ENCODE data around the gene PIGU. TPM values are rescaled to one million over a fixed set of nuclear protein-coding genes. Genes with fewer than 3 reads are reported as not detected.

Gene PIGU
- total RNA-seq, 1 donor from 2014 or later = 11.7 TPM

DNA sequence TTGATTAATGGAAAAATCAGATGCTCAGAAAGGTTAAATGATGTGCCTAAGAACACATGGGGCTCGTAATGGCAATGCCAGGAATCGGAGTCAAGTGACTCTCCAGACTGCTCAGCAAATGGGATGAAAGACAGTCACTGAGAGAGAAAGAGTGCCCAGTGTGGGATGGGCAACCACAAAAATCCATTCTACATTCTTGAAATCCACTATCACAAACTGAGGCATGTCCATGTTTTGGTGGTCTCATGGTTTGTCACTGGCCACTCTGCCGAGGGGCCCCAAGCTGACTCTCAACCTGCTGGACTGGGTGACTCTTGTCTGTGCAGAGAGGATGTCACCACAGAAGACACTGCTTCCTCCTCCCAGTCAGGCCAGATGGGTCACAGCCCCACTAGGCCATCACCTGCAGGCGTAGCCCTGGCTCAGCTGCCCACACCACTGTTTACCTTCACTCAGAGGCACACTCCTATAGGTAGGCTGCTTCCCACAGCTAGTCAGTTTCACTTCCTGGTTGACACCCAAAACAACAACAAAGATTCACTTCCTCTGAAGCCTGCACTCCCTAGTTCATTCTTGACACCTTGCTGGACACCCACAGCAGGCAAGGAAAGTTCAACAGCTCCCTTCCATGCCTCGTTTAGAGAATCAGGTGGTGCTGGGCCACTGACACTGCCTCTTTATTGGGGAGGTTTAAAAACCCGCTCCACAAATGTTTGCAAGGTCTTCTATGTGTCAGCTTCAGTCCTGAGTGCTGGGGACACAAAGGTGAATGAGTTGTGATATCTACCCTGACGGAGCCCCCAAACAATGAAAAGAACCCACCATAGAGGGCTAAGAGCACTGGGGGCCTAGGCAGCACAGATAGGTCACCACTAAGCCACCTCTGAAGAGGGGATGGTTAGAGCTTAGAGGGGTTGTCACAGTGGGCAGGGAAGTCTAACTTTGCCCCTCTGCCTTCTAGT lies 96.6 kb downstream of the PIGU start:
- peak; percentile 64 for DNase-seq (ENCODE audit: low spot score)

DNA sequence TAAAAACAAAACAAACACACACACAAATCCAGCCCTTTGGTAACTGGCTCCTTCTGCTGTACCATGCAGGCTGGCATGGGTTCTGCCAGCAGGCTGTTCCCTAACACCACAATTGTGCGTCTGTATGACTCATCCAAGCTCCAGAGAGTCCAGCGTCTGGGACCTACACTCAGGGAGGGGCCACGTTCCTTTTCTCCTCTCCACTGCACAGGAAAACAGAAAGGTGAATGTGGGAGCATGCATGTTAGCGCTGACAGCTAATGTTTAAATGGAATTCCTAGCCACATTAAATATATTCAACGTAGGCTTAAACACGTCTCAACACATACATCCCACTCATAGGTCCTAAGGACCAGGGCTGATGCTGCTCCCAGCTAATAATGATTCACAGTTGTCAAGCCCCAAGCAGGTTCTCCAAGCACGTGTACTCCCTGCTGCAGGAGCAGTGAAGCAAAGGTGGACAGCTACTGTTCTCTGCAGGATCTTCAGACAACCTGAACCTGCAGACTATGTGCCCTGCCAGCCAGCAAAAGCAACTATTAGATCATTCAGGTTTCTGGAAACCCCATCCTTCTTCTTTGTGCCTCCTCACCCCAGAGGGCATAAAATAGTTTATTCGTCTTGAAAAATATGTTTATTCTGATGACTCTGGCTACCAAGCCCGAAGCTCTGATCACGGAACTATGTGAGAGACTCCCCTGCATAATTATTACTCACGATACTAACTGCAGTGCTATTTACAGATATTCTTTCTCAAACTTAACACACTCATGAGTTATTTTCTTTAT lies 97.5 kb downstream of the PIGU start:
- peak; percentile 78 for DNase-seq (ENCODE audit: low spot score)

DNA sequence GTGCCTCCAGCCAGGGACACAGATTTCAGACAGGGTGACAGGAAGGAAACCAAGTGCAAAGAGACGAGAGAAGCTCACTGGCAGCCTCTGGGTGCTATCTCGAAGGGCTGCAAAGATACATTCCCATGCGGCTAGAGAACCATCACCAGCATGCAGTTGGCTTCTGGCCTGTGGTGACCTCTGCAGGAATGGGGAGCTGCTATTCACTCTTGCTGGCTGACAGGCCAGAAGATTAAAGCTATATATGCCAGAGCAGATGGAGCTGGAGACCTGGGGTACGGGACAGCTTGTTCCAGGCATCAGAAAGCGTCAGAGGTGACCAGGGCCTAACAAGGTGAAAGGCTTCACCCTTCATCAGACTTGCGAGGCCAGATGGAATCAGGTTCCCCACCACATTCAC lies 98.4 kb downstream of the PIGU start:
- peak; percentile 64 for DNase-seq (ENCODE audit: low spot score)

DNA sequence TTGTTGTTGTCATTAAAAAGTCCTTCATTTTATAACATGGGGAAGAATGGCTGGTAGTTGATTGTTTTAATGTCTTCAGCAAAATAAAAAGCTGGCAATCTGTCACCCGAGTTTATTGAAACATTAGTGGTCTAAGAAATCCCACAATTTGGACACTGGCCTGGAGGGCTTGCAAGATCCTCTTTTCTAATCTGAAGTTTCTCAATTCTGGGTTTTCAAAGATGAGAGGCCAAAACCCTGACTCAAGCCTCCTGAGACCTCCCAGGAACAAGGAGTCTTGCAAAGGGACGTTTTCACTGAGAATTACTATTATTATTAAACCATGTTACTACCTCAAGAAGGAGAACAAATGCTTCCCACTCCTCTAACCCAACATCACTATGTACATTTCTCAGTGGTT lies 98.9 kb downstream of the PIGU start:
- DNase-seq (ENCODE audit: low spot score) = no peak

DNA sequence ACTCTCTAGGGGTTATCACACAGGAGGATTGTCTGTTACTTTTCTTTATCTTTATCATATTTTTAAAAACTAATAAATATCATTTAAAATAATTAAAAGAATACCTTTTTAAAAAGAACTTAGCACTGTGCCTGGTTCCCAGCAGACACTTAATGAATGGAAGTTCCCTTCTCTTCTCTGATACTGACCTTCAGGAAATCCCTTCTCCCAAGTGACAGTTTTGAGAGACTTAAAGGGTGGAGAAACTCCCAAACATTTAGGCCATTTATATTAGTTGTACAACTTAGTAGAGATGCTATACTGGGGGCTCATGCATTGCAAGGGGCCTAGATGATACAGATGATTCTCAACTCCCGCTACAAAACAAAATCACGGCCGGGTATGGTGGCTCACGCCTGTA lies 99.8 kb downstream of the PIGU start:
- no peak for DNase-seq (ENCODE audit: low spot score)

DNA sequence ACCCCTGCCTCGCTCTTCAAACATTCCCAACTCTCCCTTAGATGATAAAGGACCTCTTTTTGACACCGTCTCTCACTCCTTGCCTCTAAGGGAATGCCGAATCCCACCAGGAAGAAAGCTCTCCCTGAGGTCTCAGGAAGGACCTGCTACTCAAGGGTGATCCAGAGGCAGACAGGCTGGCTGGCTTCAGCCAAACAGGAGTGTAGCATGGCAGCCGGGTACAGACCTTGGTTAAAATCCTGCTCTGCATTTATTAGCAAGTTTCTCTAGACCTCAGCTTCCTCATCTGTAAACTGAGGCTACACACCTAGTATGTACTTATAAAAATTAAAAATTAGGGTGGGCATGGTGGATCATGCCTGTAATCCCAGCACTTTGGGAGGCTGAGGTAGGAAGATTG lies 101.1 kb downstream of the PIGU start:
- no peak for DNase-seq (ENCODE audit: low spot score)

DNA sequence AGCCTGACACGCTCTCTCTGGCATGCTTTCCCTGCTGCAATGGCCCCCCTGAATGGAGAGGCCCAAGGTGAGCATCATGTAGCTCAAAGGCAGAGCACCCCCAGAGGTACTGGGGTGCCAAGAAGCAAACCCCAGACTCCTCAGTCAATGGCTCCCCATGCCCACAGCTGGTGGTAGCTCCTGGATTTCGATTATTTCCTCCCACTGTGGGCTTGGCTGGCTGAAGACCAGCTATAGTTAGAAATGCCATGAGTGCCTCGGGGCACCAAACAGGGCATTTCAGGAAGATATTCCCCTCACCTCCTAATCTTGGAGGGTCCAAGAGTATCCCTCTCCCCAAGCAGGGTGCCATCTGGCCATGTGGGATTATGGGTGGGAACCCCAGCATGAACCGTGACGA lies 101.6 kb downstream of the PIGU start:
- DNase-seq (ENCODE audit: low spot score) = peak; percentile 45

DNA sequence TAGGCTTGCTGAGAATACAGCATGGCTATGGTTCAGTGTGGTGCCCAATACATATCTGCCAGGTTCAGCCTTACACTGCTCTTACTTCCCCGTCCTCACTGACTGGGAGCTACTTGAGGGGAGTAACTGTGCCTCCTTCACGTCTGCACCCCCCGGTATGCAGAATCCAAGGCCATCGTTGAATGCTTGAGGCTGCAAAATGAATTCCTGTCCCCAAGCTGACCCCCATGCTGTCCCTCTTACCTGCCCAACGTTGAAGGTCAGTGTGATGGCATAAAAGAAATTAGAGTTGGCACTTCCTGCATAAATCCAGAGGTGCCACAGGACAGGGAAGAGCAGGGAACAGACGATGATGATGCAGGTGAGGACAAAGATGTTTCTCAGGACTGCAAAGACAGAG lies 102.0 kb downstream of the PIGU start:
- peak; percentile 33 for DNase-seq (ENCODE audit: low spot score)

DNA sequence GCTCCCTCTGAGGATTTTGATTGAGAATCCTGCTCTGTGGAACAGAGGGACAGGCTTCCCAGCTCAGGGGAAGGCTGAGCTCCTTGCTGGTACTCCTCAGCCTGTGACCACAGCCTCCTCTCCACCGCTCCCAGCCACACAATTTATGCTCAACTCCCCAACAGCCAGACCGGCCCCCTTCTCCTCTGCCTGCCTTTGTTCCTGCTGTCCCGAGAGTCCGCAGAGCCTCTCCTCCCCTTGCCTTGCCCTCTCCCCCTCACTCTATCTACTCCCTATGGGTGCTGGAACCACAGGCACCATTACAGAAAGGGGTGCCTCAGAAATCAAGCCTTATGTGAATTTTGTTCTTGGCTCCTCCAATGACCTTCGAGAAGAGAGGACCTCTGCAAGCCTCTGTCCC lies 102.5 kb downstream of the PIGU start:
- peak; percentile 30 for DNase-seq (ENCODE audit: low spot score)

DNA sequence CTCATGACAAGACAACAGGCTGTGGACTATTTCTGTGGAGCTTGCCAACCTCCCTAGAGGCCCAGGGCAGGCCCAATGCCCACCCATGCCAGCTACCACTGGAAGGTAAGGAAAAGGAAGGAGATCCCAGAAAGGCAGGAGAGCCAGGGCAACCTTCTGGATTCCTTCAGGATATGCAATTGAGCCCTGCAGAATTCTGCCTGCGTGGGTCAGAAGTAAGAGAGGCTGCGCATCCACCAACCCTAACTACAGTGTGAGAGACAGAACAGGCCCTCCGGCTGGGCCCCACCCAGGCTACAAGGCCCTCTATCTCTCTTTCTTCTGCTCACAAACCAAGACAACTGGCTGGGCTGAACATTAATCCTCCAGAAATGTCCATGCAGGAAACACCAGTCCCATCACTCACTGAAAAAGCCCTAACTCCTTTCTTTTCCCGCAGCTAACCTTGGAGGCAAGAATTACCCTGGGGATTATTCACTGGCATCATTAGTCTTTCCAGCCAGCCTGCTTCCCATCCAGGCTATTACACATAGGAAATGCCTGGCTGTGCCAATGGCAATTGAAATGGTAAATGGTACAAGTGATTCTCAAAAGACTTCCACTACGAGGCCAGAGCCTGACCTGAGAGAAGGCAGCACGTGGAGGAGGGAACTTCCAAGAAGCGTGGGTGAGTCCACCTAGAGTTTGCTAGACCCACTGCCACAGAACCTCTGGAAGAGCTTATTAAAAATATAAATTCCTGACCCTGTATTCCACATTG lies 103.2 kb downstream of the PIGU start:
- DNase-seq (ENCODE audit: low spot score) = peak; percentile 35

DNA sequence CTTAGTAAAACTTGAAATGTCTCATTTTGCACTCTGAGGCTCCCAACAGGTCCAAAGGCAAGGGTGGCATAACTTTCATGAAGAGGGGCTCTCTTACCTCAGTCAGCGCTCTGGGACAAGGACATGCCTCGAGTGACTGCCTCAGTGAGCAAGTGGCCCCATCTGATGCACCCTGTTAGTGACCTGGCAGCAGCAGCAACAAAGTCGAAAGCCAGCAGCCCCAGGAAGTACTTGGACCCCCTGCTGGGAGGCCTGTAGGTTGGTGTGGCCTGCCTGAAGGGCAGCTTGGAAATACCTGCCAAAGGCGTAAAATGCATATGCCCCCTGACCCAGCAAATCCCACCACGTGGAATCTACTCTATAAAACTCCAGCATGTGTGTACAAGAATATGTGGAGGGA lies 105.1 kb downstream of the PIGU start:
- peak; percentile 78 for DNase-seq (ENCODE audit: low spot score)

DNA sequence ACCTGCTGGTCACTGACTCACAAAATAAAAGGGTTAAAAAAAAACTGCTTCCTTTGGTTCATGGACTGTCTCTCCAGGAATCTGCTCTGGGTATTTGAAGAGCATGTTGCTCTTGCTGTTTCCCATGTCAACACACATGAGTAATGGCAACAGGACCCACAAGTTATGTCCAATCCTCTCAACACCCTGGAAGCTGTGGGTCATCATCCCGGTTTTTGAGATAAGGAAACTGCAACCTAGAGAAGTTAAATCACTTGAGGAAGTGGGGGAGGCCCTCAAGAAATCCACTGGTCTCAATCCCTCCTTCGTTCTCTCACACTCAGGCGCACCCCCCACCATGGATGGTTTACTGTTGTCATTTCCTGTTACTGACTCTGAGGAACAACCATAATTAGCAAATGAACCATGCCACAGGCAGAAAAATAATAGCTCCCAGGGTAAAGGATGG lies 106.0 kb downstream of the PIGU start:
- DNase-seq (ENCODE audit: low spot score) = no peak

DNA sequence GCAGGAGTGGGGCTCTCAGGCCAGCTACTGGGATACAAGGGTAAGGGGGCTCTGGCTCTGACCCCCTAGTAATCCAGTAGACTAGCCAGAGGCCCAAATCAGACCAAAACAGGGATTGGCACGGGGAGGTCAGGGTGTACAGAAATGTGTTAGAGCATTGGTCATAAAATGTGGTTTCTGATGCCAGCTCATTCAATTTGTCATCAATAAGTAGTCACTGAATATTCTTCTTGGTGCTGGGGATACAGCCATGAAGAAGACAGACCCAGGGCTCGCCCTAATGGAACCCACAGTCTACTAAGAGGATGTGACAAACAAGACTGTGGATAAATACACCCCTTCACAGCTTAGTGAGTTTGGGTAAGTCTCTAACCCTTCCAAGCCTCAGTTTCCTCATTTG lies 107.3 kb downstream of the PIGU start:
- DNase-seq (ENCODE audit: low spot score) = no peak

DNA sequence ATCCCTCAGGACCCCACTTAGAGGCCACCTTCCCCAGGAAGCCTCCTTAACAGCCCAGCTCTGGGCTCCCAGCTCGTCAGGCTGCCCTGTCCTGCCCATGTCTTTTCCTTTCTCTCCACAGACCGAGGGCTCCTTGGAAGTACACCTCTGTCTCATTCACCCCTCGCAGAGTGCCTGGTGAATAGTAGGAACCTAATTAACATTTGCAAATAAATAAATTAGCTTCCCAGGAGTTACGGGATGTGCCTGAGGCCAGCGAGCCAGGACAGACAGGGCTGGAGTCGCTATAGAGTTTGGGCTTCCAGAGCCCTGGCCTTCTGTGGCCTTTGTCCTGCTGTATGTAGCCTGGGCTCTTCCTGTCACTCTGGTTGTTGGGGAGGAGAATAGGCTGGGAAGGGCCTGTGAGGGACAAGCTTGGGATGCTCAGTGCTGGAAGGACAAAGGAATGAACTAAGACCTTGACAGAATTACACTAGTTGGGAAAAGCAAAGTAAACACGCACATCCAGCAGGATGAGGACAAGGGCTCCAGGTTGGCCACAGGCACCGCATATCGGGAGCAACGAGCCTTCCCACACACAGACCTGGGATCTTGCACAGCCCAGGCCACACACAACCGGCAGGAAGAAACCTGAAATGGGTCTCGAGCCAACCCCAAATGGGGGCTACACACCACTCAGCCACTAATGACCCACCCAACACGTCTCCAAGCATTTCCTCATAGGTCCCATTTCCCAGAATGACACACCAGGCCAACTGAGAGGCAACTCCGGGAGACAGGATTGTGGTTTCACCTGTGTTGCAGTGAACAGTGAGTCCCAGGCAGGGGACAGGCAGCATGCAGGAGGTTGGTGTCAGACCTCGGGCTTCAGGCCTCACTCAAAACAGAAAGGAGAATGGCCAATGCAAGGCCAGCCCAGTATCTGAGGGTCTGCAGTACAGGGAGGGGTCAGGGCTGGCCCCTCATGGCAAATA lies 108.7 kb downstream of the PIGU start:
- DNase-seq (ENCODE audit: low spot score) = no peak

DNA sequence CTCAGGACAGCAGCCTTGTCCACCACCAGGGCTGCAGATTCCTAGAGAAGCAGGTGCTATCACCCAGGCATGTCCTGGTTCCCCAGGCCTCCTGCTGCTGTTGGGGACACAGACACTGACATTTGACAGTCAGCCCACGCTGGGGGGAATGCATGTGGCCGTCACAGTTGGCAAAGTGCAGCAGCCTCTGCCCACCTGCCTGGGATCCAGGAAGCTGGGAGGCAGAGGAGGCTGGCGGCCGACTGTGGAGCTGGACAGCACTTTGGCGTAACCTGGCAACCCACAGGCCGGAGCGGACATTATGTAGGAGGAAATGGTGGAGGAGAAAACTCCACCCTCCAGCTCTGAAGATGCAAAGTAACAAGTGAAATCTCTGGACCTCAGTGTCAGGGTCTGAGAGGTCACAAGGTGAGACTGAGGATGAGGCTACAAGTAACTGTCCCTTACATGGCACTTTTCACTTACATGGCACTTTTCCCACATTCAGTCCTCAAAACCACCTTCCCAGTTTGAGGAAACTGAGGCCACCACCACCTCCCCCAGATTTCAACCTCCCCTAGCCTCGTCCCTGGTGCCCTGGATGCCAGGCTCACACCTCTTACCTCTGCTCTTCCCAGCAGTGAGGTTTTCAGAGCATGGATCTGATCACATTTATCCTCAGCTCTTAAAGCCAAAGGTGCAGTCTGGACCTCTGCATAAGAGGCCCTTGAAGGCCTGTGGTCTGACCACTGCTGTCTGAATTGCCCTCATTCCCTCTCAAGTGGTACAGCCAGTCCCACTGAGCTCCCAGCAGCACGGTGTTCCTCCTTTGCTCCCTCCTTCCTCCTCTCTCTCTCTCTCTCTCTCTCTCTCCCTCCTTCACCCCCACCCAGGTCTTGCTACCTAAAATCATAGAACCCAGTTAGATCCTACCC lies 109.7 kb downstream of the PIGU start:
- DNase-seq (ENCODE audit: low spot score) = no peak

DNA sequence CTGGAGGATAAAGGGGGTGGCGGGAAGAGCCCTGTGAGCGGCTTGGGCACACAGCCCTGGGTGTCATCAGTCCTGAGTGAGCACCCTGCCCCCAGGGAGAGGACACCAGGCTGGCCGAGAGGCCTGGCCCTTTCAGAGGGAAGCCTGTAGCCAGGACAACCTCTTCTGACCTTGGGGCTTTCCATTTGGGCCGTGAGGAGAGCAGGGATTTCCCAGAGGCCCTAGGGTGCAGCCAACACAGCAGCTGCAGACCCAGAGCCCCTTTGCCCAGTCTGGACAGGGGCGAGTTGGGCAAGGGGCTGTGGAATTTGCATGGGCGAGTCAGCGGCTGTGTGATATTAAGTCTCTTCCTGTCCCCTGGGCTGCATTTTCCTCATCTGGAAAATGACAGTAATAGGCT lies 112.1 kb downstream of the PIGU start:
- no peak for DNase-seq (ENCODE audit: low spot score)

DNA sequence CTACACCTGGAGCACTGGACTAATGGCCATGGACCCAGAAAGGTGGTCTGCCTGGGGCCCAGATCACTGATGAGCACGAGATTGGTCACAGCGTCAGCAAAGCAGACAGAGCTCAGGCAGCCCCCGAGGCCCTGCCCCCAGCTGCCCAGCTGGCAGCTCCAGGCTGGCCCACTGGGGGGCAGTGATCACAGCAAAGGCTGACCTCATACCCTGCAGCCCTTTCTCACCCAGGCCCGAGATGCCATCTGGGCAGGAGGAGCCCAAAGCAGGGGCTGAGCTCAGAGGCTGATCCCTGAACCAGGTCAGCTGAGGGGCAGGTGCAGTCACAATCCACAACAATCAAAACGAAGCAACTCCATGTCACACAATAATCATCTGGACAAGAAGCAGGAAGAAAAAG lies 114.3 kb downstream of the PIGU start:
- no peak for DNase-seq (ENCODE audit: low spot score)

DNA sequence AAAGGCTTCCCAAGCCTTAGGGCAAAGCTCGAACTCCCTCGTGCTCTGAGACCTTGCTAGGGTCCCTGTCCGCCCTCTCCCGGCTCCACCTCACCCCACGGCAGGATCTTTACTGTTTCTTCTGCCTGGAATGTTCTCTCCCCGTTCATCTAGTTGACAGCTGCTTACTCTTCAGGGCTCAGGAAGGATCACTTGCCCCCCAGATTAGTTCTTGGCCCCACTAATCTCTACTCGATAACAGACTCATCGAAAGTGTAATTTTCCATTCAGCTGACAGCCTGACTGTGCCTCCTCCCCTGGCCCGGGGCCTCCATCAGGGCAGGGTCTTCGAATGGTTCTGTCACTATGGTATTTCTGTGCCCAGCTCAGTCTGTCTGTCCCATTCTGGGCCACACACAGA lies 115.2 kb downstream of the PIGU start:
- DNase-seq (ENCODE audit: low spot score) = no peak

DNA sequence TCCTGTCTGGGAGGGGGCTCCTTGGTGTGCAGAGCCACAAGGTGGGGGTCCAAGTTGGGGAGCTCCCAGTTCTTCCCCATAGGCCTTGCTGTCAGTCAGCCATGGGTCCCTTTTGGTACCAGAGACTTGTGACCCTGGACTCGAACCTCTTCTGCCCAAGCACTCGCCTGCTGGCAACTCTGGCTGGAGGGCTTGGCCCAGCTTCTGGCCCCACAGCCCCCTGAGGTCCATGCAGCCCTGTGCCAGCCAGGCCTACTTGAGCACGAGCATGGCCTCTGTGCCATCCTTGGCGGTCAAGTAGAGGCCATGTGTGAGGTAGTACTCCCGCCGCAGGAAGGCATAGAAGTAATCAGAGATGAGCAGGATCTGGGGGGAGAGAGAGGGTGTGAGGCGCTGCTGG lies 116.3 kb downstream of the PIGU start:
- DNase-seq (ENCODE audit: low spot score) = no peak
